GM21367 (cell line): ENCODE results near the gene WDR86.

ENCODE experiments used
- ATAC-seq: cut with Tn5 transposase; IDR thresholded peaks from one replicate; pipeline ENCODE4 v1.9.1; 2021; ENCODE audit not compliant: unreplicated experiment

Gene WDR86

DNA sequence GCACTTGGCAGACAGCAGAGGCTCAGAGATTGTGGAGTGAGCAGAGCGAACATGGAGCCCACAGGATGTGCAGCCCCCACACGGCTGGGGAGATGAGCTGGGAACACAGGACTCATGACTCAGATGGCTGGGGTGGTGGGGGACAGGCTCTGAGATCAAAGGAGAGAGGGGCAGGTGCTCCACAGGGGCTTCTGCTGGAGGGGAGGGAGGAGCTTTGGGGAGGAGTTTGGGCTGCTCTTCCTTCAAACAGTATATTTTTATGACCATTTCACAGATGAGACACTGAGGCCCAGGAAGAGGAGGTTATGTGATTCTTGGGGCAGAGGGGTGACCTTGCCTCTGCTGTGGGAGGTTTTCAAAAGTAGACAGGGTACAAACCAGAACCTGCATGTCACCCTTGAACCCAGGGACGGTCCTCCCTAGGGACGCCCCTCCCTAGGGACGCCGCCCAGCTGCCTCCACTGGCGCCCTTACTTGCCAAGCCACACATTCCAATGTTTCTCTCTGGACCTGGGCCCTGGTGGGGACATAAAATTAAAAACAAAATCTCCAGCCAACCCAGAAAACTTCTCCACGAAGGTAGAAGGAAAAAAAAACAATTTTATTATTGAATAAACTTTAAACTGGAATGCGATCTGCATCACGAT lies 31.1 kb upstream of the WDR86 start:
- ATAC-seq = no peak

GRCh38 chr7:151439855-151440798 lies 30.3 kb upstream of the WDR86 start, which contains the start of gene CRYGN:
Gene CRYGN (minus strand): TSS chr7:151440141. CDS start chr7:151439917, 224 bp downstream.
- ATAC-seq = no peak

DNA sequence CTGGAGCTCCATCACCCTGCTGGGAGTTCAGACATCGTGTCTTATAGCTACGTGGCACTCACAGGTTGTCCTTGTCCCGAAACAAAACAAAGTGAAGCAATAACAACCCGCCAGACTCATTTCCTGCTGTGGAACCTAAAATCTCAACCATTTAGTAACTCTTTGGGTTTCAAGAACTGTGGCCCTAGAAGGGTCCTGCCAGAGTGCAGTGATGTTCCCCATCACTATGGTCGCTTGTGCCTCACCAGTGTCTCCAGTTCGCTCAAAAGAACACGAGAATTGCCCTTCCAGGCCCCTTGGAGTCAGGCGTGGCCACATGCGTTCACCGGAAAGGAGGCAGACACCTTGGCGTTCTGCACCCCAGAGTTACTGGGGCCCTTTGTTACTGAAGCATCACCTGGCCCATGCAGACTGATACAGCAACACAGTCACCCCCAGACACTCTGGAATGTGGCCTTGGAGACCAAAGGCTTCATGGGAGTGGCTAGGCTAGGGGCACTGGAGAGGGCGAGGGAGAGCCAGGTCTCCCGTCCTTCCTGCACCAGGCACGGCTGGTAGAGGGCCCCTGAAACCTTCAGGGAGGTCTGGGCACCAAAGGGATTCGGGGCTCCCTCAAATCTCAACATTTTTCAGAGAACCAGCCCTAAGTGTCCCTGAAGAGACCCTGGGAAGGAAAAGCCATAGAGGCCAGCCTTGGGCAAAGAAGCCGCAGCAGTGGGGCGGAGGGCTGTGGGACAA lies 29.2 kb upstream of the WDR86 start:
- no peak for ATAC-seq

GRCh38 chr7:151437866-151438516 lies 28.2 kb upstream of the WDR86 start:
- ATAC-seq = no peak

DNA sequence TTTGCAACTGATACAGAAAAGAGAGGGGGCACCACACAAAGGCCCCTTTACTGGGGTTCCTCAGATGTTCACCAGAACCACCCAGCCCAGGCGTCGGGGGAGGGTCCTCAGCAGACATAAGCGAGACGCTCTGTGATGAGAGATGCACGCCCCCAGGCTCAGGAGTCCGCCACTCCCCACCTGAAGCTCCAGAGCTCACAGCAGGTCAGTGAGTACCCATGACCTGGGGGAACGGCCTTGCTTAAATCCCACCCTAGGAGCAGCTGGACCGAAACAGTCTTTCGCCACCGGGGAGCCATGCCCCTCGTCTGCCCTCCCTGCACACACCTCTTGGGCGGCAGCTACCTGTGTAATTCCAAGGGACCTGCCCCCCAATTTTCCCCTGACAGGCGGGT lies 27.3 kb upstream of the WDR86 start:
- no peak for ATAC-seq

DNA sequence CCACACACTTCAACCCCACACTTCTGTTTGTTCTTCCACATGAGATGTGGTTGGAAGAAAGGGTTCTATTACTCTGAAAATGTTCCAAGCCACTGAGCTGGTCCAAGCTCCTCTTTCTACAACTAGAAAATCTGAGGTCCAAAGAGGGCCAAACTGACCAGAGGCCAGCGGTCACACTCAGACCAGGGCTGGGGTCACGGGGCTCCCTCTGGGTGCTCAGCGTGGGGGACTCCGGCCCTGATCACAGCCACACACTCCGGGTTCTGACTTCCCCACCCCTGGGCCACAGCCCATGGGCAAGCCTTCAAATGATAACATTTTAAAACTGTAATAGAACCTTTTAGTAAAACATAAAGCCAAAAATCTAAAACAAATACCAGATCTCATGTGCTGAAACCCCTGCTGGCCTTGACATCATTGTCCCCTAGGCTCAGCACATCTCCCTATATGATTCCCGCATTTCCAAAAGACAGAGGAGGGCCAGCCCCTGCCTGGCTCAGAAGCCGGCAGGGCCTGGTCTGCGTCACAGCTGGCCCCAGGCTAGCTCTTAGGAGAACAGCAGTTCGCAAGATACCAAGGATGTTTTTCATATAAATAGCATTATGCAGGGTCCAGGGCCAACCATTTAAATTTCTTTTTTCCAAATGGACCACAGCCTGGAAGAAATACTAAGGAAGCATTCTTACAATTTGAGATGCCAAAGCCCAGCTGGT lies 26.8 kb upstream of the WDR86 start:
- no peak for ATAC-seq

DNA sequence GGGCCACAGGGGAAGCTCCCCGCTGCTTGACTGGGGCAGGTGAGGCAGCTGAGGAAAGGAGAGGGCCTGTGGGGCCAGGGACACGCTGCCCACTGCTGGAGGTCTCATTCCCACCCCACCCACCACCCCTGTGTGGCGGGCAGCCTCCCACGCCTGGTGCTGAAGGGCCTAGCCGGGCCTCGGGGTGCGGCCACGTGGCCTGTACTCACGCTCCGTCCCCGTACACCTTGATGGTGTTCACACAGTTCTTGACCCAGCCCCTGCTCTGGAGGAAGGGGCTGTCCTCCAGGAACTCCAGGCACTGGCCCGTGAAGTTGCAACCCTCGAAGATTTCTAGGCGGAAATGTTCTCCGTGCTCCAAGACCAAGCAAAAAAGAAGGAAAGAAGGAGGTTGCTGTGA lies 26.1 kb upstream of the WDR86 start:
- no peak for ATAC-seq

DNA sequence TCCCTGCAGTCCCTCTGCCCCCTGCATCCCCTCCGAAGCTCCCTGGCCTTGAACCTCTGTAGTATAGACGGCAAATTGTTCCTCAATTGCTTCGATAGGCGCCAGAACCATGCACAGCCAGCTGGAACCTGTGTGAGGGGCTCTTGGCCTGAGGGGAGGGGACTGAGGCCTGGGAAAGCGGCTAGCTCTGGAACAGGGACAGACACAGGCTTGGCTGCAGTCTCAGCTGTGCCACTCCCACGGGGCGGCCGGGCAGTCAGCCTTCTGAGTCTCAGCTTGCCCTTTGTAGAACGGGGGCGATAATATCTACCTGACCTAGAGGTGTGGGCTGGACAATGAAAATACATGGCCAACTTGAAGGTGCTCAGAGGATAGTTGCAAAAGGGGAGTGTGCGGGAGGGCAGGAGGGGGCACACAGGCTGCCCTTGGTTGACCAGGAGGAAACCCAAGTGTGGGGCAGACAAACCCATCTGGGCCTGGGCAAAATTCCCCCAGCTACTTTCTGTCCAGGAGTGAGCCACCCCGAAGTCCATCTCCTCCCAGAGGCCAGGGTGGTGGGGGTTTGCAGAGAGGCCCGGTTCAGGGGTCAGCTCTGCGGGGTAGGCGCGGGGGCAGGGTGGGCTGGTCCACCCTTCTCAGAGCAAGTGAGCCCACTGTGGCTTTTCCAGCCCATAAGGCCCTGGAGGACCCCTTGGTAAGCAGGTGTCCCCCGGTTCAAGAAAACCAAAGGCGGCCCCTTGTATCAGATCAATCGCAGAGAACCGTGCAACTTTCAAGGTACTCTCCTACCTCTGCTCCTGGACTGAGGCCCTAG lies 25.5 kb upstream of the WDR86 start:
- no peak for ATAC-seq

DNA sequence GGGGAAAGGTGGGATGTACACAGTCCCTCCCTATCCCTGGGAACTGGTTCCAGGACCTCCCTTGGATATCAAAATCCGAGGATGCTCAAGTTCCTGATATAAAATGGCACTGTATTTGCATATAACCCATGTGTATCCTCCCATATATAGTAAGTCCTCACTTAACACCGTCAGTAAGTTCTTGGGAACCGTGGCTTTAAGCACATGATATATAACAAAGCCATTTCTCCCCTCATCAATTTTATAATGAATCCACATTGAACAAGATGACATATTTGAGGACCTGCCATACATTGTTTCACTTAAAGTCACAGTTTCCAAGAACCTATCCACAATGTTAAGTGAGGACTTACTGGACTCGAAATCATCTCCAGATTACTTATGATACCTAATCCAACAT lies 24.7 kb upstream of the WDR86 start:
- ATAC-seq = no peak

GRCh38 chr7:151433721-151434400 lies 24.0 kb upstream of the WDR86 start:
- no peak for ATAC-seq

DNA sequence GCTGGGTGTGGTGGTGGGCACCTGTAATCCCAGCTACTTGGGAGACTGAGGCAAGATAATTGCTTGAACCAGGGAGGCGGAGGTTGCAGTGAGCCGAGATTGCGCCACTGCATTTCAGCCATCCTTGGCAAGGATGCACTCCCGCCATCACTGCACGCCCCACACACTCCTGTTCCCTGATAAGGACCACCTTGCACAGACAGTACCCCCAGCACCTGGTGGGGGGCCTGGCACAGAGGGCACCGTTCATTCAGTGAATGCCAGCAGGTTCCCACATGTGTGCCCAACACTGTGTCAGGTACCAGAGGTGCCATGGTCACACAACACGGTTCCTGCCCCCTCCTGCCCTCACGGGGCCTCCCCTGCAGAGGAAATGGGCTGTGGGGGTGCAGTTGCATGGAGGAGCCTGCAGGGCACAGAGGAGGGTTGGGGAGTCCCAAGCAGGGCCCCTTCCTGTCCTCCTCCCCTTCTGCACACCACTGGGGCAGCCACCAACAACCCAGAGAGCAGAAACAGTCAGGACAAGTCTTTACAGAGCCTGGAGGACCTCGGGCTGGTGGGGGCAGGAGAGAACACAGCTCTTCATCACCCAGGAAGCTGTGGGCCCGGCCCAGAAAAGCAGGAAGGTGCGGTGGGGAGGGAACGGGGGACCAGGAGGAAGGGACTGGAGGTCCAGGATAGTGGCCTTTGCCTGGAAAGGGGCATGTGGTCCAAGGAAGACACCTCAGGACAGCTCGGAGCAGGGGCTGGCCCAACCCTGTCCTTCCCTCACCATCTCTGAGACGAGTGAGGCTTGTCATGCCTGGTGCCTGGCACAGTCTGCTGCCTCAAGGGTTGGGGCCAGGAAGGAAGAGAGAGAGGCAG lies 23.1 kb upstream of the WDR86 start:
- ATAC-seq = peak; percentile 61

GRCh38 chr7:151431768-151432311 lies 22.0 kb upstream of the WDR86 start:
- no peak for ATAC-seq

DNA sequence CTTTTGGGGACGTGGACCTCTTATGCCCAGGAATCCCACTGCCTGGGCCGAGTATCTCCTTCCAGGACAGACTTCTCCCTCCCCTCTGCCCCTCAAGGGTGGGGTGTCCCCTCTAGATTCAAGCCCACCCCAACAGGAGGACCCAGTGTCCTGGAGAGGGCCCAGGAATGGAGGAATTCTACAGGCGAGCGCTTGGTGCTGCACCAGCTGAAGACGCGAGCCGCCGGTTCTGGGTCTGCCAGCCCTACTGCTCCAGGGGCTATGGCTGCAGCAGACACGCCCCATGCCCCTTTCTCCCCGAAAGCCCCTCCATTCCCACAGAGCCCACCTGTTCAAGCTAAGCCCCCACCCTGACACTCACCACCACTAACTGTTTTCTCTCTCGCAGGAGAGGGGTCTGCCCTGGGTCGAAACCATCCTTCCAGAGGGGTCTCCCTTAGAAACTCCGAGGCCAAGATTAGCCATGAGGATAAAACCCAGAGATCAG lies 21.5 kb upstream of the WDR86 start:
- no peak for ATAC-seq

- no peak for ATAC-seq
Observed at GRCh38 chr7:151430391-151431205, 20.8 kb upstream of the WDR86 start.

DNA sequence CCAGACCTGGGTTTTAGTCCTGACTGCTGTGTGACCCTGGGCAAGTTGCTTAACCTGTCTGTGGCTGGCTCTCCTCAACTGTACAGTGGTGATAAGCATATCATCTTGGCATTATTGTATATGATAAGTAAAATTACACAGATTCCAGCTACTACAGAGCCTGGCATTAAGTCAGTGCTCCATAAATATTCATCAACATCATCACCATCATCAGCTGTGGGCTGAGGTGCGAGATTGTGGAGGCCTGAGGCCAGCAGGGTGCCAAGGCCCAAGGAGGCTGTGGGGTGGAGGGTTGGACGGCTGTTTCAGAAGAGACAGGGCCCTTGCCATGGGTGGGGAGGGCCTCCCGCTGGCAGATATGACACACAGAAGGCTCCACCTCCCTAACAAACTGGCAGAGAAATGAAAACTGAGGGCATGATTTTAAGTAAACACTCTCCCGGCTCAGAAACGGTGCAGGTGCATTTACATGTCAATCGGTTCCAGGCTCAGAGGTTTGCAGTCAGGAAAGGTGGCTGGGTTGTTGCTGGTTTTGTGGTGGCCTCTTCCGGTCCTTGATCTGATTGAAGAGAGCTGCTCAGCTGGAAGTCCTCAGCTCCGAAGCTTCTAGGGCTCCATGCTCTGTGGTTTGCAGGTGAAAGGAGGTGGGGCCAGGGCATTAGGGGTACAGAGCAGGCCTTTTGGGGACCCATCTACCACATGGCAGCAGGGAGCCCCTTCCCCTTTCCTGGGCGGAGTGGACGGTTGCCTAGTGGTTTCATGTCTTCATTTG lies 19.9 kb upstream of the WDR86 start:
- peak; percentile 61 for ATAC-seq

GRCh38 chr7:151429237-151429559 lies 19.4 kb upstream of the WDR86 start:
- no peak for ATAC-seq
